DMS53 treated with DMSO at 0.1 percent for 48 hours (cell line): ENCODE results near the gene RABGEF1.
"Not testable (repeated sequence)": the region's sequence is repeated elsewhere in the genome, so short reads cannot be mapped to it uniquely, and the experiment has no call there.

ENCODE experiments used
- DNase-seq: peaks from one replicate; lab custom pipeline; 2025; ENCODE audit not compliant: unreplicated experiment; lab: John Stamatoyannopoulos, UW

The RABGEF1 gene

DNA sequence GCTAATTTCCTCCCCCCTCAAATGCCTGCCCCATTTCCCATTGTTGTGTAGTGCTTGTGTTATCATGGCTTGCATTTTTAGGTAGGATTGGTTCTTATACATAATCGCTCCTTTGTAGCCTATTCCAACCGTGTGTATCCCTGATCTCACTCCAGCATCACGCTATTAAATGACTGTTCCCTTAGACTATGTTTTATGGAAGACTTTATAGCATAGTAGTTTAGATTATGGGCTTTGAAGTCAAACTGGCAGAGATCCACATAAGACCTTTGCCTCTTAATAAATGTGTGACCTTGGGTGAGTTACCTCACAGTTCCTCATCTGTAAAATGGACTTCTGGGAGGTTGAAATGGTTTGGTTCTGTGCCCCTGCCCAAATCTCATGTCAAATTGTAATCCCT is 5.4 kb upstream of the RABGEF1 start:
- no peak for DNase-seq

DNA sequence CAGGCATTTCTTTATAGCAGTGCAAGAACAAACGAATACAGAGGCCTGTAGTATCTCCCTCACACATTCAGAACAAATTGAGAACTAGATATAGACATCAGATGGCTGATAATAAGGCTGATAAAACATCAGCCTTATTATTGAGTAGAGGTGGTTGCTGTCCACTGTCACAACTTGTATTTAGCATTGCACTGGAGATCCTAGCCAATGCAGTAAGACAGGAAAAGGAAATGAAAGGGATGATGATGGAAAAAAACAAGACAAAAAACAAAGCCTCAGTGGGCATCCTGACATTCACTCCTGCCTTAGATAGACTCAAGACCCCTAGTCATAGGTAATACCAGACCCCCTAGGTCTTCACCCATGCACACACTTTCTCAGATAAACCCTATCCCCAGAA is 4.7 kb upstream of the RABGEF1 start:
- no peak for DNase-seq

DNA sequence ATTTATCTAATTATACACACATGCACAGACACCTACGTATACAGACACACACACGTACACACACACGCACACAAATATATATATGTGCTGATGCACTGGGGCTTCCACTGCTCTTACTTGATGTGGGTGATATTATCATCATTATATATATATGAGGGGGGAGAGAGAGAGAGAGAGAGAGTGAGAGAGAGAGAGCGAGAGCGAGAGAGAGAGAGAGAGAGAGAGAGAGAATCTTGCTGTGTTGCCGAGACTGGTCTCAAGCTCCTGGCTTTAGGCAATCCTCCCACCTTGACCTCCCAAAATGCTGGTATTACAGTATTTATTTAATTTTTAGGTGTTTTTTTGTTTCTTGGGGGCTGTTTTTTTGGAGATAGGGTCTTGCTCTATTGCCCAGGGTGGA is 3.6 kb upstream of the RABGEF1 start:
- no peak for DNase-seq

DNA sequence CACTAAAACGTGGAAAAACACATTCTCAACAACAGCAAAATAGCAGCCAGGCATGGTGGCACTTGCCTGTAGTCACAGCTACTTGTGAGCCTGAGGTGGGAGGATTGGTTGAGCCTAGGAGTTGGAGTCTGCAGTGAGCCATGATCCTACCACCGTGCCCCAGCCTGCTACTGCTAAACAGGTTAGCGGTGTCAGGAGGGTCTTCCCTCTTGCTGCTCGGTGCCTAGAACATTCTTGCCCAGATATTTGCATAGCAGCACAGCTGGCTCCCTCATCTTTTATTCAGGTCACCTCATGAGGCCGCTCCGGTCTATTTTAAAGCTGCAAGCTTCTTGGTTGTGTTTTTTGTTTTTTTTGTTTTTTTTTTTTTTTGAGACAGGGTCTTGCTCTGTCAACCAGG is 2.9 kb upstream of the RABGEF1 start:
- DNase-seq, result no peak

DNA sequence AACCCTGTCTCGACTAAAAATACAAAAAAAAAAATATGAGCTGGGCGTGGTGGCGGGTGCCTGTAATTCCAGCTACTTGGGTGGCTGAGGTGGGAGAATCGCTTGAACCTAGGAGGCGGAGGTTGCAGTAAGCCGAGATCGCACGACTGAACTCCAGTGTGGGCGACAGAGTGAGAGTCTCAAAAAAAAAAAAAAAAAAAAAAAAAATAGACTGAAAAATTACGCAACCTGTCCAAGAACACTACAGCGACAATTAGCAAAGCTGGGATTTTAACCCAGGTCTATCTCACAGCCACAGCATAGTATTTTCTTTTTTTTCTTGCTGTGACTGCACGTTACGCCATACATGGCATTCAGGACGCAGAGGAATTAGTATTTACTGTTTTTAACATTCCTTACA is 1.1 kb upstream of the RABGEF1 start:
- no peak for DNase-seq

DNA sequence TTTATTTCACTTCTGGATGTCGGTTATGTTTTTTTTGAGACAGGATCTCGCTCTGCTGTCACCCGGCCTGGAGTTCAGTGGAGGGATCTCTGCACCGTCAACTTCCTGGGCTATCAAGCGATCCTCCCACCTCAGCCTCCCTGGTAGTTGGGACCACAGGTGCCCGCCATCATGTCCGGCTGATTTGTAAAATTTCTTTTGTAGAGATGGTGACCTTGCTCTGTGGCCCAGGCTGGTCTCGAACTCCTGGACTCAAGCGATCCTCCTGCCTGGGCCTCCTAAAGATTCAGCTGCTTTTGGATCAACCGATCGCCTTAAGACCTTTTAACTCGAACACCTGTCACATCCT is 606 bp upstream of the RABGEF1 start:
- DNase-seq, result no peak

DNA sequence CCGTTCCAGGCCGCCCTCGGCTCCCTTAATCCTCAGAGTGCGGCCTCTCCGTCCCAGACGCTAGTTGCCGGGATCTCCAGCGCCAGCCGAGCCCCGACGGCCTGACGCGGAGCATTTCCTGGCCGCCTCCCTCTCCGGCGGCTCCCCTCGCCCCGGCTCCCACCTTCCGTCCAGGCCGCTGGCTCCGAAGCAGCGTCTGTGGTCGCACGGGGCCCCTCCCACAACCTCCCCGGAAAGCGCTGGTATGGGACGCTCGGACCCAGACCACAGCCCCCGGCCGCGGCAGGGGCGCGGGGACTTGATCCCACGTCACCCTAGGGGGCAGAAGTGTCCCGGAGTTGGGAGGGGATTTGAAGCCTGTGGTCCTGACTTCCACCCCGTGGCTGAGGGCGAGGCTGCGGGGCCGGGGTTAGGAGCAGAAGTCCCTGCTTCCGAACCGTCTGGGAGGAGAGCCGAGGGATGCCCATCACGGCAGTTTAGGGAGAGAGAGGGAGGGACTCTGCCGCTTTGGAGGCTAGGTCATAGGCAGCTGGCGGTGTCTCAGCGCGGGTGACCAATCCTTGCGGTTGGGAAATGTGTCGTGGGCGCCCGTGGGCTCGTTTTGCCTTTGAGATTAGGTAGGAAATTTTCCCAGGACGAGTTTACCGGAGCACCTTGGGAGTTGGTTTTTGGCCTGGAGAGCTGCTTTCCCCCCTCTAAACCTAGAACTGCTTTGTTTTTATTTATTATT is 612 bp downstream of the RABGEF1 start:
- peak; percentile 56 for DNase-seq

DNA sequence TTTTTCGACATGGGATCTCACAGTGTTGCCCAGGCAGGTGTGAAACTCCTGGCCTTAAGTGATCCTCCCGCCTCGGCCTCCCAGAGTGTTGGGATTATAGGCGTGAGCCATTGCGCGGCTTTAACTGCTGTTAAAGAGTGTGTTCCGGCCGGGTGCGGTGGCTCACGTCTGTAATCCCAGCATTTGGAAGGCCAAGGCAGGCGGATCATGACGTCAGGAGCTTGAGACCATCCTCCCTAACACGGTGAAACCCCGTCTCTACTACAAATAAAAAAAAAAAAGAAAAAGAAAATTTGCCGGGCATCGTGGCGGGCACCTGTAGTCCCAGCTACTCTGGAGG is 1.1 kb downstream of the RABGEF1 start:
- no peak for DNase-seq

DNA sequence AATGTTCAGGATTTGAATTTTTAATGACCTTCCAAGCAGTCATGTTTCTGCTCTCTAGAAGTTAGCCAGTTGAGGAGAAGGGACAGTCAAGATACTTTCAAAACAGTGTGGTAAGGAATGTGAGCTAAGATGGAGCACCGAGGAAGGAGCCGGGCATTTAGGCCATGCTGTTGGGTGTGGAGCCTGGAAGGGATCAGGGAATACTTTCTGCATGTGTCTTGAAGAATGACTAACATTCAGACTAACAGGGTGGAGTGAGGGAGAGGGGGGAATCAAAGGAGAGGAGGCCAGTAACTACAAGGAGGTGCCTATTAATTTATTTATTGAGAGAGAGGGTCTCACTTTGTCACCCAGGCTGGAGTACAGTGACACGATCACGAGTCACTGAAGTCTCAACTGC is 1.8 kb downstream of the RABGEF1 start:
- DNase-seq, result not testable (repeated sequence)

DNA sequence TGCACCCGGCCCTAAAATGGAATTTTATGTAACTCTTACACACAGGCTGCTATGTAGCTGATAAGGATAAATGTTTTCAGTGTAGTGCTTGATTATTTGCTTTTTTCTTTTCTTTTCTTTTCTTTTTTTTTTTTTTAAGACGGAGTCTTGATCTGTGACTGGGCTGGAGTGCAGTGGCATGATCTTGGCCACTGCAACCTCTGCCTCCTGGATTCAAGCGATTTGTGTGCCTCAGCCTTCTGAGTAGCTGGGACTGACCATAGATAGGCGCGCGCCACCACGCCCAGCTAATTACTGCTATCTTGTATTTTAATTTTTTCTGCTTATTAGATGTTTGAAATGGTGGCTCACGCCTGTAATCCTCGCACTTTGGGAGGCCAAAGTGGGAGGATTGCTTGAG is 3.4 kb downstream of the RABGEF1 start:
- DNase-seq, result no peak

DNA sequence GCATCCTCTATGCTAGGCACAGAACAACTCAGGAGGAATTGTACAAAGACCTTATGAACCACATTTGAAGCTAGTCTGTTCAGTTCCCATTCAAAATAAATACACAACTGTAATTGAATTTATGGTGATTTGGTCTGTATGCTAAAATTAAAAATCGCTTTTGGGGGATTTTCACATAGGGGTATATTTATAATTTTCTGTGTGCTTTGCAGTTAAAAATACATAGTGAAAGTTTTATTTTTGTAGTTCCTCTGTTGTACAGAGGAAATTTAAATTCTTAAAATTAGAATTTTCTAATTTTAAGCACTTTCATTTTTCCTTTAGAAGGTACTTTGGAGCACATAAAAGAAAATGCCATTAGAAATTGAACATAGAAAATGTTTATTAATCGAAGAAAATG is 6.9 kb downstream of the RABGEF1 start:
- no peak for DNase-seq

DNA sequence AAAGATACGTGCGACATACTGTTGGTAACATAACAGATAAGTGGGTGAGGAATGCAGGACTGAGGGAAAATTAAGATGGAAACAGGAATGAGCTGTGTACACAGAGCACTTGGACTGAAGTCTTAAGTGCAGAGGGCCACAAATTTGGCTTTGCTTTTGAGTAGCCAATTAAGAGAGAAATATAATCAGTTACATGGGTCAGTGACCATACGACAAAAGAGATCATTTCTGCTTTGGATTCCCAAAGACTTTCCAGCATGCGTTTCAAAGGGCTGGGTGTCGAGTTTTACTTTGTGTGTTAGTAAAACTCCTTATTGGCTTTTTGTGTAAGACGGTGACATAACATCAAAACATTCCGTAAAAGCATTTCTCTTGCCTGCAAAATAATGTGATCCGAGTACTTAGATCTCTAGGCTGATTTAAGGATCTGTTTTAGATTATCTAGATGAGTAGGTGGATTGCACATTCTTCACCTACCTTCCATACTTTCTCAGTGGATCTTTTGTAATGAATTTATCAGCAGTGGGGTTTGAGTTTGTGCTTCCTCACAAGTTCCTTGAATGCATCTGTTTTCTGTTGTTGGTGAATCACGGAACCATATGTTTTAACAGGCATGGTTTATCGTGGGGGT is 7.5 kb downstream of the RABGEF1 start:
- no peak for DNase-seq

DNA sequence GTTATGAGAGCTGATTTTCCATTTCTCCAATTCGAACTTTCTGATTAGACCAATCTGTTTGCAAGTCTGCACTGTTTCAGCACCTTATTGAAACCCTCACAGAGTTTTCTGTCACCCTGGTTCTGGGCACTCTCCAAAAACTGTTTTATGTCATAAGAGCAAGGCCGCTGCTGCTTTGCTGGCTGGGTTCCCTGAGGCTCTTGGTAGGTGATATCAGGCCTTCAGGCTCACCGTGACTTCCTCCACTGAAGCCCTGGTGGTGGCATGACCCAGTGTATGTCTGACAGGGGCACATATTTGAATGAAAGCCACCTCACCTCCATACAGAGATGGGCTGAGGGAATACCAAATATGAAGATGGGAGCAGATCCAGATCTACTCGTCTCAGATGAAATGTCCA is 8.3 kb downstream of the RABGEF1 start:
- DNase-seq, result no peak

DNA sequence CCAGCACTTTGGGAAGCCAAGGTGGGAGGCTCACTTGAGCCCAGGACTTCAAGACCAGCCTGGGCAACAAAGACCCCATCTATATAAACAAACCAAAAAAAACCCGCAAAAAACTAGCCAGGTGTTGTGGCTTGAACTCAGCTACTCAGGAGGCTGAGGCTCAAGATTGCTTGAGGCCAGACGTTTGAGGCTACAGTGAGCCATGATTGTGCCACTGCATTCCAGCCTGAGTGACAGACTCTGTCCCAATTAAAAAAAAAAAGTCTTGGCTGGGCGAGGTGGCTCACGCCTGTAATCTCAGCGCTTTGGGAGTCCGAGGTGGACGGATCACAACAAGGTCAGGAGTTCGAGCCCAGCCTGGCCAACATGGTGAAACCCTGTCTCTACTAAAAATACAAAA is 11.4 kb downstream of the RABGEF1 start:
- DNase-seq, result no peak

DNA sequence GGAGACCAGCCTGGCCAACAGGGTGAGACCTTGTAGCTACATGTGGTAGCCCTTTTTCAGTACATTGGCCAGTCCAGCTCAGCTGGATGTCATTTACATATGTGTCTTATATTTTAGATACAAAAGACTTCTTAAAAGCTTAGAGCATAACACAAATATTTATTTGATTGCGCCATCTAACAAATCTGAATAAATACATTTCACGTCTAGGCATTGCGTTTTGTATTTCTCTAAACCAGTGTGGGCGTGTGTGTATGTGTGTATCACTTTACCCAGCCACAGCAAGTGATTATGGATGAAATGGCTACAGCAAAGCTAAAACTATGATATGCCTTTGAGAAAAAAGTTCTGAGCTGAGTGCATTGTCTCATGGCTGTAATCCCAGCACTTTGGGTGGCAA is 14.0 kb downstream of the RABGEF1 start:
- DNase-seq, result no peak

DNA sequence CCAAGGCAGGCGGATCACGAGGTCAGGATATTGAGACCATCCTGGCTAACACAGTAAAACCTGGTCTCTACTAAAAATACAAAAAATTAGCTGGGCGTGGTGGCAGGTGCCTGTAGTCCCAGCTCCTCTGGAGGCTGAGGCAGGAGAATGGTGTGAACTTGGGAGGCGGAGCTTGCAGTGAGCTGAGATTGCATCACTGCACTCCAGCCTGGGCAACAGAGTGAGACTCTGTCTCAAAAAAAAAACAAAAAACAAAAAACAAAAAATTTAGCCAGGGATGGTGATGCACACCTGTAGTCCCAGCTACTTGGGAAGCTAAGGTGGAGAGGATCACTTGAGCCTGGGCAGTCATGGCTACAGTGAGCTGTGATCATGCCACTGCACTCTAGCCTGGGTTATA is 14.5 kb downstream of the RABGEF1 start:
- DNase-seq, result not testable (repeated sequence)

DNA sequence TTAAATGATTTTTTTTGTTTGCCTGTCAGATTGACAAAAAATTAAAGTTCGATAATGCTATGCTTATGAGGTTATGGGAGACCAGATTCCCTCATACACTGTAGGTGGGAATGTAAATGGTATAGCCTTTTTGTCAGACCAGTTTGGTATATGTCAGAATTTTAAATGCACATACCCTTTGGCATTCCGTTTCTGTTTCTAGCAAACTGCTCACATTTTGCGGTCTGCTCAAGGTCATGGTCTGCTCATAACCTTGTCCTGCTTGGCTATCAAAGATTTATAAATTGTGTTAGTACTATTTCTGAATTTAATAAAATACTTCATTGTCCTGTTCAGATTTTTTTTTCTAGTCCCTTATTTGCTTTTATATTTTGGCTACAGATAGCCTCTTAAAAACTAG is 15.7 kb downstream of the RABGEF1 start:
- DNase-seq, result not testable (repeated sequence)

DNA sequence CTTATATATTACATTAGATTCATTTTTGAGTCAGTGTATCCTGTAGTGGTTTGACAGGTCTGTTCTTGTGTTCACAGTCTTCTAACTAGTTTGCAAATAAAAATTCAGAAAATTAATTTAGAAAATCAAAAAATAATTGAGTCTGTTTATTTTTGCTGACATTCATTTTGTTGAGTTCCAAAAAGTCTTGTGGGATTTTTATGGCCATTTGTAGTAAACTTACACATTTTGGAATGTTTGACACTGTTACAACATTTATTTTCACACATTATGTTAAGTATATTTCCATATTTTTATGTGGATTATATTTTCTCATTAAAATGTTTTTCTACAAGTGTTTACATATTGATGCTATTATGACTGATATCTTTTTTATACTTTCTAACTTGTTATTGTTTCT is 16.4 kb downstream of the RABGEF1 start:
- no peak for DNase-seq

DNA sequence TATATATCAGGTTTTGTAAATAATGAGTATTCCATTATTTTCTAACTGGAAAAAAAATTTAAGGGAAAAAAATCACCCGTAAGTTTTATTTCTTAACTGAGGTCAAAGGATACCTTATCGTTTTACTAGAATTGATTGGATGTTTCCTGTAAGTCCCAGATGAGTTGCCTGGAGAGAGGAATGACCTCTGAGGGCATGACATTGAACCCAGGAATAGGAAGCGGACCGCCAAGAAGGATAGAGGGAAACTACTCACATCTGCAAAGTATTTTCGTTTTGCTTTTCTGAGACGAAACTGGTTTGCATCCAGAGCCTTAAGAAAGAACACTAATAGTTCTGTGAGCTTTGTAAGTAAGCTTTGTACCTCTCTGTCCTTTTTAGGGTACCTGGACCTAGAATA is 17.4 kb downstream of the RABGEF1 start:
- DNase-seq, result no peak

DNA sequence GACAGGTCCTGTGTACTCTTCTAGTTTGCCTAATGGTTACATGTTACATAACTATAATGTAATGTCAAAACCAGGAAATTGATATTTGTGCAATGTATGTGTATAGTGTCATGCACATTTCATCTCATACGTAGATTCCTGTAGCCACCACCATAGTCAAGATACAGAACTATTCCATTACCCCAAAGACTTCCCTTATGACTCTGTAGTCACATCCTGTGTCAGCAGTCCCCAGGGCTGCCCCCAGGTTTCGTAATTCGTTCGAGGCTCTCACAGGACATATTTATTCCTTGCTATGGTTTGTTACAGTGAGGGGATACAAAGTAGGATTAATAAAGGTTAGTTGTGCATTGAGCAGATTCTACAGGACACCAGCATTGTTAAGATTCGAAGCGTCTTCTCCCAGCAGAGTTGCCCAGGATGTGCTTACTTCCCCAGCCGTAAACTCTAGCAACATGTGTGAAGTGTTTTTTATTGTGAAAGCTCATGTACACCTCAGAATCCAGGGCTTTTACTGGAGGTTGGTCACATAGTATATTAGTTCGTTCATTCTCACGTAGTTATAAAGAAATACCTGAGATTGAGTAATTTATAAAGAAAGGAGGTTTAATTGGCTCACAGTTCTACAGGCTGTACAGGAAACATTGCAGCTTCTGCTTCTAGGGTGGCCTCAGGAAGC is 18.6 kb downstream of the RABGEF1 start:
- no peak for DNase-seq

DNA sequence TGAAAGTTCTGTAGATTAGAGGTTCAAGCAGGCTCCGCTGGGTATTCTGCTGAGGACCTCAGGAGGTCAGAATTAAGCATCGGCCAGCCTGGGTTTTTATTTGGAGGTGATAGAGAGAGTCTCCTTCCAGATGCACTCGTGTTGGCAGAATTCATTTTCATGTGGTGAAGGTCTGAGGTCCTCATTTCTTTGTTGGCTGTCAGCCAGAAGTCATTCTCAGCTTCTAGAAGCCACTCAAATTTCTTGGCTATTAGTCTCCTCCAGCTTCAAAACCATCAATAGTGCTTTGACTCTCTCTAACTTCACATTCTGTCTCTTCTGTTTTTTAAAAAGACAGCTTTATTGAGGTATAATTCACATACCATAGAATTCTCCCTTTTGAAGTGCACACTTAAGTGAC is 22.6 kb downstream of the RABGEF1 start:
- DNase-seq, result not testable (repeated sequence)

DNA sequence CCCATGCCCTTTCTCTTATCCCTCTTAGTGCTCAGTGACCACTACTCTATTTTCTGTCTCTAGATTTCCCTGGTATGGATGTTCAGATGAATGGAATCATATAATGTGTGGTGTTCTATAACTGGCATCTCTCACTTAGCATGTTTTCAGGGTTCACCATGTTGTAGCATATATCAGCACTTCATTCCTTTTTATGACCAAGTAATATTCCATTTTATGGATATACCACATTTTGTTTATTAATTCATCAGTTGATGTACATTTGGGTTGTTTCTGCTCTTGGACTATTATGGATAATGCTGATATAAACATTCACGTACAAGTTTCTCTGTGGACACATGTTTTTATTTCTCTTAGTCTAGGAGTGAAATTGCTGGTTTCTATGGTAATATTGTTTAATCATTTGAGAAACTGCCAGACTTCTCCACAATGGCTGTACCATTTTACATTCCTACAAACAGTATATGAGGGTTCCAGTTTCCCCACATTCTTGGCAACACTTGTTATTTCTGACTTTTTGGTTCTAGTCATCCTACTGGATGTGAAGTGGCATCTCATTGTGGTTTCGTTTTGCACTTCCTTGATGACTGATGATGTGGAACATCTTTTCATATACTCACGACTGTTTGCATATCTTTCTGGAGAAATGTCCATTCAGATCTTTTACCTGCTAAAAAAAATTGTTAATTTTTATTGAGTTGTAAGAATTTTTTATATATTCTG is 23.3 kb downstream of the RABGEF1 start:
- not testable (repeated sequence) for DNase-seq
